ENCODE measurements around the gene LGALS3. TPM values are rescaled to one million over a fixed set of nuclear protein-coding genes. Genes with fewer than 3 reads are reported as not detected.

Gene LGALS3
- polyA plus RNA-seq, 2 of the 4 experiments (the other 2 are of a cell fraction), result 60.2 to 61.0 TPM

DNA sequence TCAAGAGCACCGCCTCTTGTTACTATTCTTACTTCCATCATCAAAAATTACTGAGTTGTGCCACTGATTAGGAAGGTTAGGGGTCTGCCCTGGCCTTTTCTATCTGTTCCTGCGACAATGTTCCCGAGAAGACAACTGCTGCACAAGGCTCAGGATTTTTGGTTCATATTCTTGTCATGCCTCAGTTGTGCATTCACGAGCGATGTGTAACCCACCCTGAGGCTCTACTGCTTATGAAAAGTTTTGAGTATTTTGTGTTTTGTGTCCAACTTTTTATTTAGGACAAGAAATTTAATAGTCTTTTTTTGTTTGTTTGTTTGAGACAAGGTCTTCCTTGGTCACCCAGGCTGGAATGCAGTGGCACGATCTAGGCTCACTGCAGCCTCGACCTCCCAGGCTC is 23.1 kb upstream of the LGALS3 start (continued):
- TF ChIP-seq, protein P1, sequence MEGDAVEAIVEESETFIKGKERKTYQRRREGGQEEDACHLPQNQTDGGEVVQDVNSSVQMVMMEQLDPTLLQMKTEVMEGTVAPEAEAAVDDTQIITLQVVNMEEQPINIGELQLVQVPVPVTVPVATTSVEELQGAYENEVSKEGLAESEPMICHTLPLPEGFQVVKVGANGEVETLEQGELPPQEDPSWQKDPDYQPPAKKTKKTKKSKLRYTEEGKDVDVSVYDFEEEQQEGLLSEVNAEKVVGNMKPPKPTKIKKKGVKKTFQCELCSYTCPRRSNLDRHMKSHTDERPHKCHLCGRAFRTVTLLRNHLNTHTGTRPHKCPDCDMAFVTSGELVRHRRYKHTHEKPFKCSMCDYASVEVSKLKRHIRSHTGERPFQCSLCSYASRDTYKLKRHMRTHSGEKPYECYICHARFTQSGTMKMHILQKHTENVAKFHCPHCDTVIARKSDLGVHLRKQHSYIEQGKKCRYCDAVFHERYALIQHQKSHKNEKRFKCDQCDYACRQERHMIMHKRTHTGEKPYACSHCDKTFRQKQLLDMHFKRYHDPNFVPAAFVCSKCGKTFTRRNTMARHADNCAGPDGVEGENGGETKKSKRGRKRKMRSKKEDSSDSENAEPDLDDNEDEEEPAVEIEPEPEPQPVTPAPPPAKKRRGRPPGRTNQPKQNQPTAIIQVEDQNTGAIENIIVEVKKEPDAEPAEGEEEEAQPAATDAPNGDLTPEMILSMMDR (IDR thresholded peaks at IDR 0.05), result no peak
- no peak for TF ChIP-seq CHD2 (IDR thresholded peaks at IDR 0.05; ENCODE audit: low read length, partially characterized antibody)

DNA sequence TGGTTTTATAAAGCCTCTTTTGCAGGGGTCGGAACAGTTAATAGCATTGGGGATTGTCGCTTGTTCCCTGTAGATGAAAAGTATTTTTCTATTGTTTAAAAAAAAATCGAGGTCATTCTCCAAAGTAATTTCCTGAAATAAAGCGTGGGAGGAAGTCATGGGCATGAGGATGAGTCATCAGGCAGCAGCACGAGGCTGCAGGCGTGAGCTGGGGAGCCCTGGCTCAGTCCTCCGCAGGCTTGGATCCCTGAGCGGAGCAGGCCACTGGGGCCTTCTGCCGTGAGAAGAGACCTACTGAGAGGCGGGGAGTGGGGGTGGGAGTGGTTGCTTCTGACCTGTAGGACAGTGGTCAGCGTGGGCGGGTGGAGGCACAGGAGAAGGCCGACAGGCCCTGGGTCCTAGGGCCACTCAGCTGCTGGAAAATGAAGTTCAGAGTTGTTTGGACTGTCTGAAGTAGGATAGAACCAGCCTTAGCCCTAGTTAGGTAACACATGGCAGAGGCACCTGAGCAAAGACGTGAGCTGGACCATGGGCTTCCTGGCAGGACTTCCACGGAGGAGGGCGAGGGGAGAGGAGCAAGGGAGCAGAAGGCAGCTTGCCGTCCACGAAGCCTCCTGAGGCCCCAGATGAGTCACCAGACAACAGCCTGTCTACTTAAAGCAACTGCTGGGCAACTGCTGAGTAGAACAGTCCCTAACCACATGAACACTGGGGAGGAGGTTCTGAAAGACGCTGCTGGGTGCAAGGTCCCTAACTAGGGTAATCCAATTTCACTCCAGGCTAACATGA is 21.1 kb upstream of the LGALS3 start:
- Histone ChIP-seq H3K4me1 (peaks cover 24% of the 10 kb centered on the region), H3K4me2 (peak overlapping the region; percentile 40), H3K4me3 (no peak overlapping the region), H3K27ac (peak overlapping the region; percentile 79 to 87), H3K9me3 (peaks cover 11% of the 10 kb centered on the region)
- FAIRE-seq (no peak), DNase-seq (ENCODE audit: low read depth in 1 of 2, low spot score in 1 of 2) (peak; percentile 71 to 82), ATAC-seq (peak; percentile 75 to 76)
- POLR2A ChIA-PET, result interaction anchor here (1.2 to 1.7 kb wide), 2 partner anchors 21 to 57 kb away, joined by 4 to 20 read pairs; partner anchors contain the start of genes LGALS3 and MAPK1IP1L
- TF ChIP-seq EHF (CRISPR knock-in tag; IDR thresholded peaks at IDR 0.05), result peak; percentile 86
- no peak for TF ChIP-seq RNF2 (IDR thresholded peaks at IDR 0.05; ENCODE audit: borderline replicate concordance, low read depth)
- TF ChIP-seq JUNB (IDR thresholded peaks at IDR 0.05), result 0 out of 2 replicates have a peak, but pooled peaks have one; percentile 20
- peak; percentile 53; the same call in 1 of the 2 replicates for TF ChIP-seq HOXB13 (CRISPR knock-in tag; IDR thresholded peaks at IDR 0.05; ENCODE audit: low read depth)
- TF ChIP-seq, protein P2, sequence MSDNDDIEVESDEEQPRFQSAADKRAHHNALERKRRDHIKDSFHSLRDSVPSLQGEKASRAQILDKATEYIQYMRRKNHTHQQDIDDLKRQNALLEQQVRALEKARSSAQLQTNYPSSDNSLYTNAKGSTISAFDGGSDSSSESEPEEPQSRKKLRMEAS (IDR thresholded peaks at IDR 0.05), result peak; percentile 99
- peak; percentile 80 for TF ChIP-seq ZSCAN20 (CRISPR knock-in tag; IDR thresholded peaks at IDR 0.05)
- TF ChIP-seq POLR2A (IDR thresholded peaks at IDR 0.05; ENCODE audit: low read length), result no peak
- TF ChIP-seq, protein P3, sequence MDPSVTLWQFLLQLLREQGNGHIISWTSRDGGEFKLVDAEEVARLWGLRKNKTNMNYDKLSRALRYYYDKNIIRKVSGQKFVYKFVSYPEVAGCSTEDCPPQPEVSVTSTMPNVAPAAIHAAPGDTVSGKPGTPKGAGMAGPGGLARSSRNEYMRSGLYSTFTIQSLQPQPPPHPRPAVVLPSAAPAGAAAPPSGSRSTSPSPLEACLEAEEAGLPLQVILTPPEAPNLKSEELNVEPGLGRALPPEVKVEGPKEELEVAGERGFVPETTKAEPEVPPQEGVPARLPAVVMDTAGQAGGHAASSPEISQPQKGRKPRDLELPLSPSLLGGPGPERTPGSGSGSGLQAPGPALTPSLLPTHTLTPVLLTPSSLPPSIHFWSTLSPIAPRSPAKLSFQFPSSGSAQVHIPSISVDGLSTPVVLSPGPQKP (IDR thresholded peaks at IDR 0.05; ENCODE audit: low read depth, low read length), result no peak
- peak; percentile 94 for TF ChIP-seq ZNF302 (CRISPR knock-in tag; IDR thresholded peaks at IDR 0.05)
- peak; percentile 92 for TF ChIP-seq NPAS2 (CRISPR knock-in tag; IDR thresholded peaks at IDR 0.05; ENCODE audit: borderline replicate concordance)
- TF ChIP-seq HOXB5 (CRISPR knock-in tag; IDR thresholded peaks at IDR 0.05), result peak; percentile 92
- TF ChIP-seq SMC3 (IDR thresholded peaks at IDR 0.05), result no peak
- TF ChIP-seq HEYL (CRISPR knock-in tag; IDR thresholded peaks at IDR 0.05), result peak; percentile 58; the same call in 1 of the 2 replicates
- TF ChIP-seq FOXS1 (CRISPR knock-in tag; IDR thresholded peaks at IDR 0.05), result peak; percentile 72; the same call in 1 of the 2 replicates
- TF ChIP-seq, protein P4, sequence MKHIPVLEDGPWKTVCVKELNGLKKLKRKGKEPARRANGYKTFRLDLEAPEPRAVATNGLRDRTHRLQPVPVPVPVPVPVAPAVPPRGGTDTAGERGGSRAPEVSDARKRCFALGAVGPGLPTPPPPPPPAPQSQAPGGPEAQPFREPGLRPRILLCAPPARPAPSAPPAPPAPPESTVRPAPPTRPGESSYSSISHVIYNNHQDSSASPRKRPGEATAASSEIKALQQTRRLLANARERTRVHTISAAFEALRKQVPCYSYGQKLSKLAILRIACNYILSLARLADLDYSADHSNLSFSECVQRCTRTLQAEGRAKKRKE (CRISPR knock-in tag; IDR thresholded peaks at IDR 0.05; ENCODE audit: low read depth), result peak; percentile 30; the same call in 1 of the 2 replicates
- 0 out of 5 replicates have a peak, but pooled peaks of 1 of the 2 experiments have one; percentile 35 for TF ChIP-seq JUN (IDR thresholded peaks at IDR 0.05)
- TF ChIP-seq, protein P5, sequence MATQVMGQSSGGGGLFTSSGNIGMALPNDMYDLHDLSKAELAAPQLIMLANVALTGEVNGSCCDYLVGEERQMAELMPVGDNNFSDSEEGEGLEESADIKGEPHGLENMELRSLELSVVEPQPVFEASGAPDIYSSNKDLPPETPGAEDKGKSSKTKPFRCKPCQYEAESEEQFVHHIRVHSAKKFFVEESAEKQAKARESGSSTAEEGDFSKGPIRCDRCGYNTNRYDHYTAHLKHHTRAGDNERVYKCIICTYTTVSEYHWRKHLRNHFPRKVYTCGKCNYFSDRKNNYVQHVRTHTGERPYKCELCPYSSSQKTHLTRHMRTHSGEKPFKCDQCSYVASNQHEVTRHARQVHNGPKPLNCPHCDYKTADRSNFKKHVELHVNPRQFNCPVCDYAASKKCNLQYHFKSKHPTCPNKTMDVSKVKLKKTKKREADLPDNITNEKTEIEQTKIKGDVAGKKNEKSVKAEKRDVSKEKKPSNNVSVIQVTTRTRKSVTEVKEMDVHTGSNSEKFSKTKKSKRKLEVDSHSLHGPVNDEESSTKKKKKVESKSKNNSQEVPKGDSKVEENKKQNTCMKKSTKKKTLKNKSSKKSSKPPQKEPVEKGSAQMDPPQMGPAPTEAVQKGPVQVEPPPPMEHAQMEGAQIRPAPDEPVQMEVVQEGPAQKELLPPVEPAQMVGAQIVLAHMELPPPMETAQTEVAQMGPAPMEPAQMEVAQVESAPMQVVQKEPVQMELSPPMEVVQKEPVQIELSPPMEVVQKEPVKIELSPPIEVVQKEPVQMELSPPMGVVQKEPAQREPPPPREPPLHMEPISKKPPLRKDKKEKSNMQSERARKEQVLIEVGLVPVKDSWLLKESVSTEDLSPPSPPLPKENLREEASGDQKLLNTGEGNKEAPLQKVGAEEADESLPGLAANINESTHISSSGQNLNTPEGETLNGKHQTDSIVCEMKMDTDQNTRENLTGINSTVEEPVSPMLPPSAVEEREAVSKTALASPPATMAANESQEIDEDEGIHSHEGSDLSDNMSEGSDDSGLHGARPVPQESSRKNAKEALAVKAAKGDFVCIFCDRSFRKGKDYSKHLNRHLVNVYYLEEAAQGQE (IDR thresholded peaks at IDR 0.05), result no peak
- TF ChIP-seq, protein P6, sequence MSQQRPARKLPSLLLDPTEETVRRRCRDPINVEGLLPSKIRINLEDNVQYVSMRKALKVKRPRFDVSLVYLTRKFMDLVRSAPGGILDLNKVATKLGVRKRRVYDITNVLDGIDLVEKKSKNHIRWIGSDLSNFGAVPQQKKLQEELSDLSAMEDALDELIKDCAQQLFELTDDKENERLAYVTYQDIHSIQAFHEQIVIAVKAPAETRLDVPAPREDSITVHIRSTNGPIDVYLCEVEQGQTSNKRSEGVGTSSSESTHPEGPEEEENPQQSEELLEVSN (IDR thresholded peaks at IDR 0.05; ENCODE audit: borderline replicate concordance, low read depth), result peak; percentile 97
- peak; percentile 72 for TF ChIP-seq FOSL2 (IDR thresholded peaks at IDR 0.05)
- peak; percentile 98 for TF ChIP-seq FOSL2 (CRISPR knock-in tag; IDR thresholded peaks at IDR 0.05)
- WGBS (ENCODE audit: missing lambda C conversion rate), result 47% methylated on average over 19 of the region's 19 CpGs
- CTCF ChIA-PET, result interaction anchor here (0.6 to 2.5 kb wide), 2 partner anchors 24 to 53 kb away, joined by 3 to 9 read pairs; no protein-coding TSS in a partner anchor
